ENCODE data around the gene SLC7A6. TPM values are rescaled to one million over a fixed set of nuclear protein-coding genes. Genes with fewer than 3 reads are reported as not detected.
"Not testable (repeated sequence)": the region's sequence is repeated elsewhere in the genome, so short reads cannot be mapped to it uniquely, and the experiment has no call there.

SLC7A6 gene
- total RNA-seq, 6 experiments from 2014 or later: 1.6 to 9.6 (median 4.5) TPM

DNA sequence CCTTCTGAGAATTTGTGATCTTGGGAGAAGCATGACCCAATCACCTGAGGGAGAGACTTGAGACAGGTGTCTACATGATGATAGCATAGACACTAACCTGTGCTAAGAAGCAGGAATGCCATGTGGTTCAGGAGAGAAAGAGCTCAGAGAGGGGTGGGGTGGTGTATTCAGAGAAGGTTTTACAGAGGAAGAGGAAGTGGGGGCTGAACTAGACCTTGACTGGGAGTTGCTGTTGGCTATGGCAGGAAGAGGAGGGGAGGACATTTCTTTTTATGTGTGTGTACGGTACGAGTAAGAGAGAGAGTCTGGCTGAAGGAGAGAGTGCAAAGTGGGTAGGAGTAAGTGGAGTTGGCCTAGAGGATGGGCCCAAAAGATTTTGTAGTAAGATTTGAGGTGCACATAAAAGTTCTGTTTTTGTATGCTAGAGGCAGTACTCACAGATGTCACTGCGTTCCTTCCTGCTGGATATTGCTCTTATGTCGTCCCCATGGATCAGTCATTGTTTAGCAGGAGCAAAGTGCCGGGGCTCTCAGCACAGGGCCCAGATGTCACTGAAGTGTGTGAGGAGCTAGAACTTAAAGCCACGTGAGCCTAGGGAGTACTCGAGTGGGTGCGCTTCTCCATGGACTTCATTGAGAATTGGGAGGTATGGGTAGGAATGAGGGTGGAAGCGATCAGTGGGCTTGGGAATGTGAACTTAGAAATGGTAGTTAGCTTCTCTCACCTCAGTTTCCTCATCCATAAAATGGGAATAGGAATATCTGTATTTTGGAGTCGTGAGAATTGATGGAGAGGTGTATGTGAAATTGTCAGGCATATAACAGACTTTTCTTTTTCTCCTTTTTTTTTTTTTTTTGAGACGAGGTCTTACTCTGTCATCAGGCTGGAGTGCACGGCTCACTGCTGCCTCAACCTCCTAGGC, 22.1 kb downstream of the SLC7A6 start:
- H3K27me3 ChIP-seq: no peaks in the 10 kb centered on the region
- TF ChIP-seq POLR2A (IDR thresholded peaks at IDR 0.05): no peak
- TF ChIP-seq, protein P1, sequence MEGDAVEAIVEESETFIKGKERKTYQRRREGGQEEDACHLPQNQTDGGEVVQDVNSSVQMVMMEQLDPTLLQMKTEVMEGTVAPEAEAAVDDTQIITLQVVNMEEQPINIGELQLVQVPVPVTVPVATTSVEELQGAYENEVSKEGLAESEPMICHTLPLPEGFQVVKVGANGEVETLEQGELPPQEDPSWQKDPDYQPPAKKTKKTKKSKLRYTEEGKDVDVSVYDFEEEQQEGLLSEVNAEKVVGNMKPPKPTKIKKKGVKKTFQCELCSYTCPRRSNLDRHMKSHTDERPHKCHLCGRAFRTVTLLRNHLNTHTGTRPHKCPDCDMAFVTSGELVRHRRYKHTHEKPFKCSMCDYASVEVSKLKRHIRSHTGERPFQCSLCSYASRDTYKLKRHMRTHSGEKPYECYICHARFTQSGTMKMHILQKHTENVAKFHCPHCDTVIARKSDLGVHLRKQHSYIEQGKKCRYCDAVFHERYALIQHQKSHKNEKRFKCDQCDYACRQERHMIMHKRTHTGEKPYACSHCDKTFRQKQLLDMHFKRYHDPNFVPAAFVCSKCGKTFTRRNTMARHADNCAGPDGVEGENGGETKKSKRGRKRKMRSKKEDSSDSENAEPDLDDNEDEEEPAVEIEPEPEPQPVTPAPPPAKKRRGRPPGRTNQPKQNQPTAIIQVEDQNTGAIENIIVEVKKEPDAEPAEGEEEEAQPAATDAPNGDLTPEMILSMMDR (IDR thresholded peaks at IDR 0.05): no peak
- WGBS (ENCODE audit: insufficient coverage, low coverage, low lambda C conversion rate, missing lambda C conversion rate): 69% methylated on average over 12 of the region's 12 CpGs
- H3K27ac ChIP-seq: peak overlapping the region in 1 of 3 donors; percentile 27
- peak; percentile 34 to 47 (median 41) for ATAC-seq
- no peaks in the 10 kb centered on the region for H3K9me3 ChIP-seq
- no peak overlapping the region for H3K4me3 ChIP-seq
- DNase-seq: no peak
- H3K36me3 ChIP-seq: no peaks in the 10 kb centered on the region
- H3K4me1 ChIP-seq: peaks cover 0 to 4% (median 0%) of the 10 kb centered on the region in 4 donors
- intact Hi-C loops (cut with DNase I): no loop called here

DNA sequence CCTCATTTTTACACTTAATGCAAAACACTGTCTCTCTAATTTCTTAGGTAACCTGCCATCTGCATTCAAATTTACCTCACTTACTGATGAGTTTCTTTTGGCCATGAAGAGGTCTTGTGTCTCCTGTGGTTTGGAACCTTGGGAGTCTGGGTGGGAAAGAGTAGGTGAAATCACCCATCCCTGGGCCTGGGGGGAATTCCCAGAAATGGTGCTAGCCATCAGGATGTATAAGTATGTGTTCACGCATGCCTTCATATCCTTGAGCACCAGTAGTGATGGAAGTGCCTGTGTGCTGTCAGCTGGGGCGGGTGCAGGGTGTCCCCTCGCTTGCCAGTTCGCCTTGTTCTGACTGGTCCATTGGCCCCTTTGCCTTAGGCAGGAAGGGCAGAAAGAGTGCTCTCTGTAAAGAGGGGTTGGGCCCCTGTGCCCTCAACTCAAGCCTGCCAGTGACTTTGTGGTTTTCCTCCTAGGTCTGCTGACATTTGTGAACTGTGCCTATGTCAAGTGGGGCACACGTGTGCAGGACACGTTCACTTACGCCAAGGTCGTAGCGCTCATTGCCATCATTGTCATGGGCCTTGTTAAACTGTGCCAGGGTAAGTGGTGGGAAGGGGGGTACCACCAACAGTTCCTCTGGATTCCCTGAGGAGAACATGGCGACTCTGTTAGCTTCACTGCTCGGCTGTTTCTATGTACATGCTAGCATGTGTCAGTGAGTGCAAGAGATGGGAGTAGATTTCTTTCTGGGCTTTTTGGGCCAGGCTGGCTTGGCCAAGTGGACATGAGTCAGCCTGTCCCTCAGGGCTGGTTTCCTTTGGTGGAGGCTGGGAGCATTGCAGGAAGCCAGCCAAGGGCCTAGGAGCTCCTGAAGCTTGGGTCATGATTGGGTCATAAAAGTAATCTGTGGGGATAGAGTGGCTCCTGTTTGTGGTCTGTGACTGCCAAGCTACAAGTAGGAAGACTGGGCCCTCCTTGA, 23.2 kb downstream of the SLC7A6 start:
- ATAC-seq (peak in 1 of 4 donors; percentile 56), DNase-seq (no peak)
- Histone ChIP-seq H3K27me3 (no peaks in the 10 kb centered on the region), H3K4me1 (peaks cover 0 to 4% (median 0%) of the 10 kb centered on the region in 4 donors), H3K4me3 (no peak overlapping the region), H3K27ac (no peak overlapping the region), H3K36me3 (no peaks in the 10 kb centered on the region), H3K9me3 (no peaks in the 10 kb centered on the region)
- TF ChIP-seq, protein P1 (IDR thresholded peaks at IDR 0.05): no peak
- no peak for TF ChIP-seq POLR2A (IDR thresholded peaks at IDR 0.05)
- intact Hi-C loops (cut with DNase I): no loop called here
- WGBS (ENCODE audit: insufficient coverage, low coverage, low lambda C conversion rate, missing lambda C conversion rate): 67% methylated on average over 6 of the region's 11 CpGs

DNA sequence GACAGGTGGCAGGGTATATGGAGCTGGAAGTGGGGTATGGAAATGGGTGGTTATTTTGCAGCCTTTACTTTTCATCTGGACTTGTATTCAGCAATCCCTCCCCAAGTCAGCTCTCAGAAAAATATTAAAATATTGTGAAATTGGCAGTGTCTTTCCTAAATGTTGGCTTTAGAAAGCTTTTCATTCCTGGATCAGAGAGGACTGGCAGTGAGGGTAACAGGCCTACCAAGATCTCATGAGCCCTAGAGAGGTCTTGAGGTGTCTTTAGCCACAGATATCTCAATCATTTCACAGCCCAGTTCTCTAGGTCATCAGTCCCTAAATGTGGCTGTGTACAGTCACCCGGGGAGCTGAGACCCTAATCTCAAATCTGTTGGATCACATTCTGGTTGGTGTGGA, 23.9 kb downstream of the SLC7A6 start:
- intact Hi-C loops (cut with DNase I): no loop called here
- H3K36me3 ChIP-seq: no peaks in the 10 kb centered on the region
- H3K4me3 ChIP-seq: no peak overlapping the region
- TF ChIP-seq POLR2A (IDR thresholded peaks at IDR 0.05): no peak
- TF ChIP-seq, protein P1 (IDR thresholded peaks at IDR 0.05): no peak
- no peaks in the 10 kb centered on the region for H3K9me3 ChIP-seq
- H3K27ac ChIP-seq: no peak overlapping the region
- DNase-seq (no peak), ATAC-seq (no peak)
- H3K4me1 ChIP-seq: peaks cover 0 to 4% (median 0%) of the 10 kb centered on the region in 4 donors
- WGBS (ENCODE audit: insufficient coverage, low coverage, low lambda C conversion rate, missing lambda C conversion rate): no CpG with 5 or more reads among the region's 1 CpG
- no peaks in the 10 kb centered on the region for H3K27me3 ChIP-seq

DNA sequence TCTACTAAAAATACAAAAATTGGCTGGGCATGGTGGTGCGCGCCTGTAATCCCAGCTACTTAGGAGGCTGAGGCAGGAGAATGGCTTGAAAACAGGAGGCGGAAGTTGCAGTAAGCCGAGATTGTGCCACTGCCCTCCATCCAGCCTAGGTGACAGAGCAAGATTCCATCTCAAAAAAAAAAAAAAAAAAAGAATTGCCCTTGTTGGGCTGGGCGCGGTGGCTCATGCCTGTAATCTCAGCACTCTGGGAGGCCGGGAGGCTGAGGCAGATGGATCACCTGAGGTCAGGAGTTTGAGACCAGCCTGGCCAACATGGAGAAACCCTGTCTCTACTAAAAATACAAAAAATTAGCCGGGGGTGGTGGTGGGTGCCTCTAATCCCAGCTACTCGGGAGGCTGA, 24.5 kb downstream of the SLC7A6 start:
- ATAC-seq; H3K36me3 ChIP-seq; H3K9me3 ChIP-seq; intact Hi-C loops (cut with DNase I); H3K27ac ChIP-seq; H3K27me3 ChIP-seq; H3K4me1 ChIP-seq; DNase-seq; H3K4me3 ChIP-seq: not testable (repeated sequence)
- 84% methylated on average over 7 of the region's 9 CpGs for WGBS (ENCODE audit: insufficient coverage, low coverage, low lambda C conversion rate, missing lambda C conversion rate)

Measured in right lobe of liver (tissue), 6 donors.